Activated CD4-positive, alpha-beta T cell treated with anti-CD3 and anti-CD28 coated beads, Interleukin-2, amount 50 U/mL, for 48 hours (primary cell): ENCODE data around the gene RBMS3.
"Not testable (repeated sequence)": the region's sequence is repeated elsewhere in the genome, so short reads cannot be mapped to it uniquely, and the experiment has no call there.

ENCODE experiments used
- DNase-seq, 2 experiments: peaks; one replicate each; pipeline ENCODE4 v3.0.0-alpha.2; 2020

The RBMS3 gene

DNA sequence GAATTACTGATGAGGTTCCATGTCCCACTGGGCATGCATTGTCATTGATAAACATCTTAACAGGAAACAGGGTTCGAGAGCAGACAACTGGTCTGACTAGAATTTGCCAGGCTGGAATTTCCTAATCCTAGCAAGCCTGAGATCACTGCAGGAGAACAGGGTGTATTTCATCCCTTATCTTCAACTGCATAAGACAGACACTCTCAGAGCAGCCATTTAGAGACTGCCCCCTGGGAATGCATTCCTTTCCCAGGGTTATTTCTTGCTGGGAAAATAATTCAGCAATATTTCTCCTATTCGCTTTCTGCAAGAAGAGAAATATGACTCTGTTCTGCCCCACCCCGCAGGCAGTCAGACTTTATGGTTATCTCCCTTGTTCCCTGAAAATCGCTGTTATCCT lies 113.1 kb downstream of the RBMS3 start:
- not testable (repeated sequence) for DNase-seq

DNA sequence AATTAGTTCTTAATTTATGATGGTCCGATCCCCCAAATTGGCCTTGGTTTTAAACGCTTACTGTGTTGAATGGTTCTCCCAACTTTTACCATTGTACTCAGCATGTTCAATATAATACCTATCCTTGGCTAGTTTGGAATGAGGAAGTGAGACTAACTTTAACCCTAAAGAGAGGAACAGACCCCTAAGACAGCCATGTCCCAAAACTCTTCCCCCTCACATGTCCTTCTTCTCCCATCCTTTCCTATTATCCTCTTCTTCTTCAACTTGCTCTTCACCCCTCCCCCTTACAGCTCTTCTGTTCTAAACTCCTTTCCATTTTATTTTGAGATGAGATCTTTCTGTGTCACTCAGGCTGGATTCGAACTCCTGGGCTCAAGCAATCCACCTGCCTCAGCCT lies 116.5 kb downstream of the RBMS3 start:
- DNase-seq: no peak

DNA sequence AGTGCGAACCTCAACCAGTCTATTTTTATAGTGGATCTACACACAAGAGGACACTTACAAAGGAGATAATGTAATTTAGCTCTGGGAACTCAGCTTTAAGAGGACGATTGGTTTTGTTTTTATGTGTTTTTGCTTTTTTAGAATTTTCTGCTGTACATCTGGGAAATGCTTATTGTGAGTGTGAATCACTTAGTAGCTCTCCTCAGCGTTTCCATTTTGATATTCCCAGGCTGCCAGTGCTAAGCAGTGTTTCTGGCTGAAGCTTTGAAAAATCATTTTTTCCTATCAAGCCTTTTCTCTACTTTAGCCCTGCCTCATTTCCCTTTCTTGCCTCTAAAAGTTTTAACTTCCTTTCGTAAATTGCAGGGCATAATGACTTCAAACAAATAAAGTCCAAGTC lies 117.9 kb downstream of the RBMS3 start:
- no peak for DNase-seq

DNA sequence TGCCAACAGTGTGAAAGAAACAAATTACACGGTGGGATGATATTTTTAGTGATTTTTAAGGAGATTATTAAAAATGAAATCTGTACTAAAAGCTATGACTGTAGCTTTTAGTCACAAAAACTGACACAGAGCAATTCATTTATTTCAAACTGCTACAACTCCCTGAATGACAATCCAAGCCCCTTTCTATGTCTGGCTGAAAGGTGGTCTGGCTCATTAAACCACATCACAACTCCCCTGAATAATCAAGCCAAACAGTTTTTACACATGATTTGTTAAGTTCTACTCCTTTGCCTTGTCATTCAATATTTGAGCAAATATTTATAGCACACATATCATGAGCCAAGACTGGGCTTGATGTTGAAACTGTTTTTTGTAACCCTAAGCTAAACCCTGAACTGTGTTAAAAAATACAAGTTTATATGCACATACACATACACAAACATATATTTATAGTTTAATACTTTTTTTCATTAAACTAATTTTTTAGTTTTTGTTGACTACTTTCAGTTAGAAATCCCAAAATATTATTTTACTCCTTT lies 125.5 kb downstream of the RBMS3 start:
- DNase-seq: no peak

DNA sequence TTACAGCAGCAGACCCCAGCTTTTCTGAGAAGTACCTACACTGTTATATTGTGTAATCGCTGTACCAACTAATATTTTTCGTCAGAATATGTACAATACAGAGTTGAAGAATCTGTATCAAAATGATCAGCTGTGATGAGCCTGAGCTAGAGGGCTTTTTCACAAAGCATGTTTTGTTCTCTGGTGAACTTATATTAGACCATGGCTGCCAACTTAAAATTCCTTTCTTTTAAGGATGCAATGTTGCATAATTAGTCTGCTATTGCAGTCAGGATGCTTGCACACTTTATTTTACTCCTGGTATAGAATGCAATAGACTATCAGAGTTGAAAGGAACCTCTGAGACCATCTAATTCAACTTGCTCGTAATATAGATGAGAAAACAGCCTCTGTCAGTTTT lies 127.8 kb downstream of the RBMS3 start:
- DNase-seq: no peak

DNA sequence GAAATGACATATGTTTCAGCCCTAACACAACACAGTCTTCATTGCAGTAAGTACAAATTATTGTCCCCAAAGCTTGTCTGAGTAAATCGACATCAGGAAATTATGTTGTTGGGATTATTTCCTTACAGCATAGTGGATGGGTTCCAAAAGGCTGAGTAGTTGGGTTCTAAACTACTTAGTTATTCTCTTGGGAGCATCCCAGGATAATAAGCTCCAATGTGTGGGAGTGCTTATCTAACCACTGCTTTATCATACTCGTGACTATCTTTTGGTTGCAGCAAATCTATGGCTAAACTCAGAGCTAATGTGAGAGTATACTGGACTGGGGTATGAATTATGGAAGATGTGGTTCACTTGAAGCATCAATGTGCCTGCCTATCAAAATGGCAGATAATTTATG lies 128.5 kb downstream of the RBMS3 start:
- no peak for DNase-seq

DNA sequence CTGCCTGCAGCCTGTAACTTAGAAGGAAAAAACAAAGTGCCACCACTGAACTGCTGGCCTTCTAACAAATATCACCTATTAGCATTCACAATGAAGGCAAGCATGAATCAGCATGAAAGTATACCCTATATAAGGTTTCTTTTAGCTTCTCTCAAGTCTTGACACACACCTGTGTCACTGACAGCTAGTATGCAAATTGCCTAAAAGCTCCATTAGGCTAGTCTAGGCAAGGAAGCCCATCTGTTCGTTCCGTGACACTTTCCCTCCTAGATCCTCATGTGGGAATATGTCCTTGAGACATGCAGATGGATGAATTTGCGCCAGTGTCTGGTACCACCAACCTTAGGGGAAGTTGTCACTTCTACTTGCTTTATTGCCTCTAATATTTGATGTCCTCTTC lies 129.3 kb downstream of the RBMS3 start:
- no peak for DNase-seq

DNA sequence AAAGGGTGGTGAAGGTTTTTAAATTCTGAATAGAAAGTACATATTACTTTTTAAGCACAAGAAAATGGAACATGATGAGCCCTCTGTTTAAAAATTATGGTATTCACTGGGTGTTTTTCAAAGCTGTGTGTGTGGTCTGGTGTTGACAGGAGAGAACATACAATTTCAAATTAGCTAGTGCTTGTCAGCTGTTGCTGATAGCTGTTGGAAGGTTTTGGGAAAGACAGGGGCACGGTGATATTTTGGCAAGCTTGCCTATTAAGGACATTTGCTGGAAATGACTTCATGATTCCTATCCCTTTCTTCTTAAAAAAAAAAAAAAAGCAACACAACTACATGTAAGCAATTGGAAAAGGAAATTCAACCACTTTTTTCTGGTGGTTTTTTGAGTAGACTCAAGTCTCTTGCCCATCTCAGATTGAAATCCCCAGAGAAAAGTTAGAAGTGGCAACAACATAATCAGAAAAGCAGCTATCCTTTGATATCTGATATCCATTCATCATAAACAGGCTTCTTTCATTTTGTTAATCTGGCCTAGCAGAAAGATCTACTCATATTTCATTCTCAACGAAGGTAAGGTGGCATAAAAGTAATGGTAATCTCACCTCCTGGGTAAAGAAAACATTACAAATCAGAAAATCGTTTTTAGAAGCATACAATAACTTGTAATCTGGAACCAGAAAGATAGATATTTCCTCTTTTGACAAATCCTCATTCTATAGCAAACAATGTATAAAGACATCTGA lies 130.0 kb downstream of the RBMS3 start:
- no peak for DNase-seq

DNA sequence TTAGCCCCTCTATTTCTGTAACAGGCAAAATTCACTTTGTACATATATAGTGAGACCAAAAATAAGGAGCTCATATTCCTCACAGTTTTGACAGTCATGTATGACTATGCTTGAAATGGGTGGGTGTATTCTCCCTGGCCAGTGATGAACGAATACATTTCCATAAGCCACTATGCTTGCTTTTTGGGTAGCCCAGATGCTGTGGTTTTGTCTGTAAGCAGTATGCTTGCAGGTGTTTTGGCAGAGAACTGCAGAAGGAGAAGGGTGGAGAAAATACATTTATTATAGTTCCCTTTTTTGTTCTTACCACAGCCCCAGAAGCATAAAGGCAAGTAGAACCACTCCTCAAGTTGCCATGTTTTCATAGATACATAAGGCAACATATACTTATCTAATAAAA lies 131.2 kb downstream of the RBMS3 start:
- no peak for DNase-seq

DNA sequence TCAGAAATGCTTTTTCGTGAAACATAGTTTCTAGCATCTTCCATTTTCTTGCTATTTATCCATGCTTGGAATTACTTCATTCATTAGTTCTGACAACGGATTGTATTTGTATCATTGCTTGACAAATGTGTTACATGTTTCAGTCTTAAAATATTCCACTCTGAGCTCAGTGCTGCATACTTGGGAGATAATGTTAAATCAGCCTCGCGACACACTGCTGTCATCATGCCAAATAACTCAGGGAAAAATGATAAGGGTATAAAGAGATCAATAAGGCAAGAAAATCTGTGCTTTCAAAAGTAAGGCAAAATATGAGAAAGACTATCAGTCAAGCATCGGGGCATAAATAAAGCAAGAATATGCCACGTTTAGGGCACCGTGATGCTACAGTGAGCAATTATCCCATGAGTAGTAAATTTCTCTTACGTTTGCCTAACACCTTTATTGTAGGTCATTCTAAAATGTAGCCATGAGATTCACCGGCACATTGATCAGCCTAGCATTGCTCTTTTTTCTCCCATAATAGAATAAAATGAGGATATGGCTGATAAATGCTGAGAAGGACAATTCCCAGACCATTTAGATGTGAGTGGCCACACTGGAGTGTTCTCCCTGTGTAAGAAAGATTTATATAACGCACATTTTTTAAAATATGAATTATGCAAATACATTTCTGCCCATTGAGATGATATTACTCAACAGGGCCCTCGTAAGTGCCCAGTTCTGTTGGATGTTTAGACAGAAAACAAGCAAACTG lies 133.8 kb downstream of the RBMS3 start:
- no peak for DNase-seq

DNA sequence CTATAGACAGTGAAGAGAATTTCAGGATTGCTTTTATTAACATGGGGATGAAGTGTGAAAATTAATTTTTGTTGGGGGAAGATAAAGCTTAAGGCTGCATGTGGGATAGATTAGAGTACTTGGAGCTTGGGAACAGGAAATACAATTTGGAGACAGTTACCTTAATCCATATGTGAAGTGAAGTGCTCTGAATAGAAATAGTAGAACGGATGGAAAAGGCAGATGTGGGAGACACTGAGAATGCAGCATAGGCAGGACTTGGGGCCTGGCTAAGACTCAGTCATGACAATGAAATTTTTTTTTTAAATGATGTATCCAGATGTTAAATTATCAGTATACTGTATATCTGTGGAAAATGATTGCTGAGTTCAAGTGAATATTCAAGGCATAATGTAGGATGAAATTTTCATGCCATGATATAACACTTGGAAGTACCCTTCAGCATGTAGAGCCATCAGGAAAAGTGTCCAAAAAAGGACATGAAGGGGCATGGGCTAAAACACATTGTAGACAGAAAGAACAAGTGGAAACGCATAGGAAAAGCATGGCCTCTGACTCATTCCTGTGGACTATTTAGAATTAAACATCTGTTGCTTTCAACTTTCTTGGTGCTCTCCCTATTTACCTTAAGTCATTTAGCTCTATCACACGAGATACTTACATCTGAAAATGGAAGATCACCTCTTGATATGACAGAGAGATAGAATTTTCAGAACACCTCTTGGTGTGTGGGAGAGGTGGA lies 134.8 kb downstream of the RBMS3 start:
- DNase-seq: no peak

DNA sequence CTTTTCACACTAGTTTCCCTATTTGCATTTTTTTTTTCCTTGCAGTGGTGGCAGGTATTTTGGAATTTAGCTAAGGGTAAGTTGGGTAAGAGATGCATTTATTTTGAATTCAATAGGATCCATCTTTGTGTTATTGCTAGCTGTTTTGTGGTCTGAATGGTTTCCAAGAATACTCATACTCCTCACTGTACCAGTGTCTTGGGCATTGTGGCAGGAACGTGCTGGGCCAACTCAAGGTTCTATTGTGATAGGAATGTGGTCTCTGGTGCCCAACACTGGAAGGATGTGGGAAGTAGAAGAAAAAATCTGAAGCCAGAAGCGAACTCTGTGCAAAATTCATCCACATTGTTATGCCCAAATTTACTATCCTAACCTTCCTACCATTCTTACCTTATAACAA lies 135.6 kb downstream of the RBMS3 start:
- DNase-seq: no peak

DNA sequence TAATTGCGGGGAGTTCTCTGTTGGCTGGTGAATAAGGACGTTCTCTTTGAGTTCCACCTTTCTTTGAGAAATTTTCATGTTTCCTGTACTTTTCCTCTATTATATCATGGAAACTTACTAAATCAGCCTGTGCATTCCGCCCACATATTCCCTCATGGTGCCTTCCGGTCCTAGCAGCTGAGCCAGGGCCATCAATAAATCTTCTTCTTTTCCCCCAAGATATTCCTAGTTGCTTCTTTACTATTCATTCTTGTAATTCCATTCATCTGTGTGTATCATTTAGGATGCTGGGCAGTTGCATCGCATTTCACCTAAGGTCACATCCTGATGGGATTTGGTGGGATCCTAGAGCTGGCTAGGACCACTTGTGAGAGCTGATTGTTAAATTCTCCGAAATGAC lies 139.2 kb downstream of the RBMS3 start:
- DNase-seq: no peak

DNA sequence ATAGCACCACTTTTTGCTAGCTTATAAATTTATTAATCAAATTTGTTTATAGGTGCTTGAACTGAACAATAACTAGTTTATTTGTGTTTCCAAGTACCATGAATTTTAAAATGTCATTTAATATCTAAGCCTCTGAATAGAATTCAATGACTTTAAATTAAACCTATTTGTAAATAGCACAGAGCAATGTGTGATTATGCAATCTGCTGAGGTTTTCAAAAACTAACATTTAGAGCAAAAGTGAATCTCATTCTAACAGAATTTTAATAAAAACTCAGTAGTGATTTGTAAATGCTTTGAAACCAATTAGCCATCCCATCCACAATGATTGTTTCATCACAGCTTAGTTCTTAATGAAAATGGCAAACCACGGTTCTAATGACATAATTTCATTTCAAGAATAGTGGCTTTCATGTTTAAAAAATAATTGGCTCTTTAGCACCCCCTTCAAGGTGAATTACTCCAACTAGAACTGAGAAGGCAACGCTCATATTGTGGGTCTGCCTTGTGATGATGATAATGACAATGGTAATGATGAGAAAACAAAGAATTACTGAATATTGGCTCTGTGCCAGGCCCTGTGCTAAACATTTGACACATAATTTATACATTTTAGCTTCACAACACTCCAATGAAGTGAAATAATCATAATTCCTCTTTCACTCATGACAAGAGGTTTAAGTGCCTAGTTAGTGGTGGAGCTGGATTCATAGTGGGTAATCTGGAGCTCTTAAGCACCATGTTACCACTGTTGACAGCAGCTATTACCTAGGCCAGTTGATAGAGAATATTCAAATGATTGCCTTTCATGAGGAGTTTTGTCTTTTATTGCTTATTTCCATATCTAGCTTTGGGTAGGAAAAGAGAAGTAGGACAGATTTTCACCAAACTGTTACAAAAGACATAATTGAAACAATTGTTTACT lies 145.7 kb downstream of the RBMS3 start:
- DNase-seq: no peak

DNA sequence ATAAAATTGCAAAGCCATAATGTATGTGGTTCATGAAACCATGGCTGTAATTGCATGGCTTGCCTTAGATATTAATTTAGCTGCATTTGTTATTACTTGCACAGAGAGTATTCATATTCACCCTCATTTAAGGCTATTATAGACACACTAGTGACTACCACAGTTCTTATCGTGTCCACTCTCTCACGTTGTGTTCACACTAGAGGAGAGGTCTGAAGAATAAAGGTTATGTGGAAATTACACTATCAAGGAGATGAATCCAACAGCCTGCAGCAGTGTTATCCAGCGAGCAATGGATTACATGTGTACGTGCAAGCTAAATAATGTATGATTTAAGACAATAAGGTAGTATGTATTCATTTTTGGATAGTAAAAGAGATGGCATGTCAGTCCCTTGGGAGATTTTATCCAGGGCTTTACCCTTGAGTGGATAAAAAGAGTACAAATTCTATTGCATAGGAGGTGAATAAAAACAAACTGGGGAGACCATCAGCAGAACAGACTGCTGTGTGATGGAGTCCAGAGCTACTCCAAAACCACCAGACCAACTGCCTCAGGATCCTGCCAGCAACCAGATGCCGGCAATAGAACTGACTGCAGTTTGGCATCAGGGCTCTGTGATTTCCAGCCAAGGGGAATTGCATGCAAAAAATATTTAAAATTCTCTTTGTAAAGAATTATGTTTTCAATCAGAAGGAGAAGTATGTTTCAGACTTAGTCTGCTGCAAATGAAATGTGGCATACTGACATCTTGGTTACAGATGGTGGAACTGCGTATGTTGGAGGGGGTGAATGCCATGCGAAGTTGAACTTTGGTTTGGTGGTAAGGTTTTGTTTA lies 146.6 kb downstream of the RBMS3 start:
- DNase-seq: no peak

DNA sequence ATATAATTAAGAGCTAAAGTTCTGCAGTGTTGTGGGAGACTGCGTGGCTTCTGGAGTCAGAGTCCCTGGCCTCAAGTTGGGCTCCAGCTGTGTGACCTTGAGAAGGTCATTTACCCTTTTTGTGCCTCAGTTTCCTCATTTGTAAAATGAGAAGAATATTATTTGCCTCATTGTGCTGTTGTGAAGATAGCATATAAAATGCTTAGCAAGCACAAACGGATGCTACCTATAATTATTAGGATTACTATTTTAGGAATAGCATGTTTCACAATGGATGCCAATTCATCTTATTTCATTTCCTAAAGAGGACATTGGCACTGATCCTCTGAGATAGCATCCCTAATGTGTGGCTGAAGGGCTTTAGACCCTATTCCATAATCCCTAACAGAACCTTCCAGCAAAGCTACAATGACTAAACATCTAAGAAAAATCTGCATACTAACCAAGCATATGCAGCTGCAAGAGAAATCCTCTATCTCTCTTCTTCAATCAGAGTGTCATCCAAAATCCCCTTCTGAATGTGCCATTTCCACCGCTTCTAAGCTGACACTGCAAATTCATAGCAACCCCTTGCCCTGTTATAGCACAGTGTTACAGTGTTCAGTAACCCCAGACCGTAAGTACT lies 148.3 kb downstream of the RBMS3 start:
- DNase-seq: no peak

DNA sequence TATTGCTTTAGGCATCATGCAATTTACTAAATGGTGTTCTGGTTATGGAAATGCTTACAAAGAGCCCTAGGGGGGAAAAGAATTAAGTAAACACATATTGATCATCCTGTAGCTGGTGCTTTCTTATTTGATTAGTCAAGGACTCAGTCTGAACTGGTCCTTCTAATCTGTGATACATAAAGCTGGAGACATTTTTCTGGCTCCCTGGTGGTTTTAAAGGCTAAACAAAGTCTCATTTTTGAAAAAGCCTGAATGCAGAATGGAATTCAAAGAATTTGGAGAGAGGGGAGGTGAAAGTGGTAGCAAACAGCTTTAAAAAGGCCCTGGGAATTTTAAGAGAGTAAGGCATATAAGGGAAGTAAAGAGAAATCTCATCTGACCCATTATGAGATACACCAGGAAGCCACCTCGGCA lies 149.7 kb downstream of the RBMS3 start:
- no peak for DNase-seq

DNA sequence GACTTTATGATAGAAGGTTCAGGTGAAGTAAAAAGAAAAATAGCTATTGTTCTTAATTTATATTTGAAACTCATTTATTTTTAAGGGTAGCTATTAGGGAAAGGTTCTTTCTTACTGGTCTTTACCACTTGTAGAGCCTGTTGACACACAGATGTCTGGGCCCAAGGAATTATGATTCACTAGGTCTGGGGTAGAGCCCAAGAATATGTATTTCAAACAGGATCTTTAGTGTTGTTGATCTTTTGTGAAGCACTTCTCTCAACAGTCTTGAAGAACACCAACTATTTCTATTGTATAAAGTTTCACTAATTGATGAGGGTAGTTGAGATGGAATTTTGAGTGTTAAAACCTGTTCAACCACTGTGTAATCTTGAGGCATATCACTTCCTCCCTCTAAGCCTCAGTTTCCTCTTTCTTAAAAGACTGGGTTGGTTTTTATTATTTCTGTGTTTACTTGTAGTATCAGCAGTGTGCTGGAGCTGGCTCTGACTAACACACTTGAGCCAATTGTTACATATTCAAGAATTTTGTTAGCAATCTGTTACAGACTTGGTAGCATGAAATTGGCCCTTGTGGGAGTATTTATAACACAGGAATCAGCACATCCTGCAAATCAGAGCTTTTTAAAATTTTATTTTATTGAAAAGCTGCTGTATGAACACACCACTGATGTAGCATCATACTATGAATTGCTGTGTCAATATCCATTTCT lies 155.9 kb downstream of the RBMS3 start:
- DNase-seq: no peak

DNA sequence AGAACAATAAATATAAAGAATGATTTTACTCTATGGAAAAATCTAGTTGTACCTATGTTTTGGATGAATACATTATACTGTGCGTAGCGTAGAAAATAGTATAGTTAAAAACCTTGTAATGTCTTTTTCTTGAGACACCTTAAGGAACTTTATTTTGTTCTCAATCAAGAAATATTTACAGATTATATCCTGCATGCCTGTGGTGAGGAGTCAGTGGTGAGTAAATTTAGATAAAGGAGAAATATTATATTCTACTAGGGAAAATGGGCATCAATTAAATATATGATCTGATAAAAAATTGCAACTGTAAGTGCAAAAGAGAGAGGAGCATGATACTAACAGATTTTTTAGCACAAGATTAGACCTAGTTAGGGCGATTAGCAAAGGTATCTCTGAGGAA lies 157.7 kb downstream of the RBMS3 start:
- DNase-seq: no peak
